OCI-LY1 (cell line): ENCODE data around the gene MANBA.

Experiments used
- CTCF ChIP-seq: fragments of 200-600 bp; sonication (generic), shearing (Covaris generic); IDR thresholded peaks from 2 replicates; pipeline ENCODE4 v1.5.1; 2017; ENCODE audit warnings: mild to moderate bottlenecking, antibody characterized with exemption, low read length, moderate library complexity, mixed read lengths
- EZH2 ChIP-seq: fragments of 200-600 bp; sonication (generic), shearing (Covaris generic); IDR thresholded peaks from 2 replicates; pipeline ENCODE4 v1.8.0; 2017; ENCODE audit warnings: borderline replicate concordance, mixed run types, mild to moderate bottlenecking, antibody characterized with exemption, low read length, moderate library complexity, mixed read lengths

DNA sequence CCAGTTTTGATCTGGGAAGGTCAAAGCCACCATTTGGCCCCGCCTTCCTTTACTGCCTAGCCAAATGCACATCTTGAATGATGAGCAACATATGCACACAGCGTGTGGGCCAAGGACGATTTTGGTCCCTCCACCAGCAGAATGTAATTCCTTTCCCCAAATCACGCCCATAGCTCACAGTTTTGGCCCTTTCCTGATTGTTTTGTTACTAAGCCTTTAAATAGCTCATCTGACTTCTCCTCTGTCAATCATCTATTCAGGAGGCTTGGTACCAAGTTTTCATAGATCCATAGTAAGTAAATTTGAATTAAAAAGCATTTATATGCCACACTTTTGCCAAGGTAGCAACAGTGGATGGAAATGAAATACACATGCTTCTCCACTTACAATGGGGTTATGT, 136.3 kb downstream of the MANBA start:
- TF ChIP-seq CTCF: no peak
- TF ChIP-seq EZH2: no peak
